CD4-positive, alpha-beta T cell (primary cell): ENCODE results near the gene EIF2A. TPM values are rescaled to one million over a fixed set of nuclear protein-coding genes. Genes with fewer than 3 reads are reported as not detected.

ENCODE experiments used
- ATAC-seq: fragments of 200-7000 bp; cut with Tn5 transposase; one replicate; pipeline ENCODE4 v1.10.0; 2022; ENCODE audit warnings: mild to moderate bottlenecking; ENCODE audit not compliant: poor library complexity
- CTCF ChIA-PET: fragments of 350-600 bp; sonication (Branson Sonifier 250); formaldehyde crosslinking; loops from one replicate; lab custom pipeline; 2021; ENCODE audit warnings: antibody characterized with exemption, inconsistent platforms; lab: Charles Lee
- POLR2A ChIA-PET: fragments of 350-600 bp; sonication (Branson Sonifier 250); formaldehyde crosslinking; loops from one replicate; lab custom pipeline; 2021; ENCODE audit warnings: antibody characterized with exemption, inconsistent platforms; lab: Charles Lee
- DNase-seq, 14 experiments: peaks; one replicate each; pipeline ENCODE4 v3.0.0-alpha.2; 2013 to 2020; ENCODE audit warnings: mixed read lengths in 2 of 14
- H3K27ac ChIP-seq, 2 donors: one replicate each; pipeline versions ENCODE4 v1.5.1 to v1.7.0; 2013; ENCODE audit warnings: low read length in 2 of 2, low read depth in 1 of 2, mild to moderate bottlenecking in 1 of 2
- H3K27me3 ChIP-seq, 2 experiments: 1 replicate in 1 of 2; 2 replicates in 1 of 2; pipeline versions ENCODE4 v1.6.1 to v1.7.0; 2013; ENCODE audit warnings: low read length in 2 of 2, control low read depth in 1 of 2, mild to moderate bottlenecking in 1 of 2, moderate library complexity in 1 of 2; ENCODE audit not compliant: insufficient read depth in 2 of 2, control insufficient read depth in 1 of 2
- H3K36me3 ChIP-seq: one replicate; pipeline ENCODE4 v1.6.1; 2013; ENCODE audit warnings: low read length, control low read depth; ENCODE audit not compliant: insufficient read depth
- H3K4me1 ChIP-seq: one replicate; pipeline ENCODE4 v1.6.1; 2013; ENCODE audit warnings: low read length, control low read depth; ENCODE audit not compliant: insufficient read depth
- H3K4me3 ChIP-seq: one replicate; pipeline ENCODE4 v1.5.1; 2013; ENCODE audit warnings: mild to moderate bottlenecking, low read length, moderate library complexity
- H3K9me3 ChIP-seq, 2 experiments: 1 replicate in 1 of 2; 2 replicates in 1 of 2; pipeline versions ENCODE4 v1.6.1 to v1.7.0; 2013; ENCODE audit warnings: low read length in 2 of 2, mild to moderate bottlenecking in 2 of 2, control low read depth in 1 of 2, moderate library complexity in 1 of 2; ENCODE audit not compliant: control insufficient read depth in 1 of 2, insufficient read depth in 1 of 2
- H3K27ac Mint-ChIP-seq: one replicate; pipeline ENCODE4 v1.8.0; 2020; ENCODE audit warnings: mixed read lengths
- H3K27me3 Mint-ChIP-seq: one replicate; pipeline ENCODE4 v1.8.0; 2021; ENCODE audit warnings: mixed read lengths
- H3K36me3 Mint-ChIP-seq: one replicate; pipeline ENCODE4 v1.8.0; 2021; ENCODE audit warnings: low read depth, mixed read lengths
- H3K4me1 Mint-ChIP-seq: one replicate; pipeline ENCODE4 v1.8.0; 2021; ENCODE audit warnings: low read depth, mixed read lengths
- H3K4me3 Mint-ChIP-seq: one replicate; pipeline ENCODE4 v1.8.0; 2020; ENCODE audit warnings: mild to moderate bottlenecking, mixed read lengths
- H3K9me3 Mint-ChIP-seq: one replicate; pipeline ENCODE4 v1.8.0; 2020; ENCODE audit warnings: mixed read lengths
- intact Hi-C, 2 experiments: fragments of 100-400 bp; cut with DNase I in 1 of 2; cut with micrococcal nuclease in 1 of 2; formaldehyde crosslinking; loops; one replicate each; pipeline versions ENCODE4 v1.15.1 to v1.9.0; 2023 to 2025; cut with DNase I, micrococcal nuclease
- total RNA-seq, 174 experiments: library from RNA in 2 of 174; stranded (reverse) in 2 of 174; gene quantifications; one replicate each; pipeline ENCODE4 v1.2.3 and lab custom pipeline; 2021 to 2026
- TF ChIP-seq, protein P1 (sequence below): fragments of 200-600 bp; IDR thresholded peaks from one replicate; pipeline ENCODE4 v1.8.0; 2022; ENCODE audit warnings: antibody characterized with exemption, mild to moderate bottlenecking

EIF2A gene
- total RNA-seq, 2 experiments from 2014 or later, result 115 to 122 TPM

DNA sequence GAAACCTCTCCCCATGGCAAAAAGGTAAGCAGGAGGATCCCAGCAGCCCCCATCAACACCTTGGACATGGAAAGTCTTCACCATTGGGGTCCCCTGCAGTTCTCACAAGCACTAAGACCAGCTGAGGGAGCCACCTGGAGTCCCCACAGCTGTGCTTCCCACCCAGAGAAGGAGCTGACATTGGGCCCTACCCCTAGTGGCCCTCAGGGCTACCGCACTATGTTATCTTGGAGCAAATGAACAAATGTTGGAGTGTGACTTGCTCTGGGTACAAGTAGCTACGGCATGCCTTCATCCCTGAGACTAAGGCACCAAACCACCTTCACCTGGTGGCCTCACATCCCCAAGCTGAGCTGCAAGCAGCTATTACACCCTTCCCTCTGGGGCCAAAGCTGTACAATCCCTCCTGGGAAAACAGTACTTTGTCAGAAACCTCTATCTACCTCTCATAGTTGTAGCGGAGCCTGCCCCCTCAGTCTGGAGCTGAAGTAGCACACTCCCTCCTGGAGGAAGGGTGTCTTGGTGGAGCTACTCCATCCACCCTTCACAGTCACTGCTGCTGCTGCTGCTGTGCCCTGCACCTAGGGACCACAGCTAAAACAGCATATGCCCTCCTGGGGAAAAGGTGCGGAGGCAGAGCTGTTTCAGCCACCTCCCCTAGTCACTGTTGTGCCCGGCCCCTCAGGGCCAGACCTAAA lies 43.0 kb upstream of the EIF2A start:
- ChIA-PET POLR2A (no interaction called here), CTCF (no interaction called here)
- Histone ChIP-seq H3K27ac (no peak overlapping the region), H3K27me3 (peaks cover 0 to 8% of the 10 kb centered on the region in 2 experiments), H3K4me1 (no peaks in the 10 kb centered on the region), H3K36me3 (no peaks in the 10 kb centered on the region), H3K9me3 (peaks cover 0 to 12% of the 10 kb centered on the region in 2 experiments), H3K4me3 (no peak overlapping the region)
- TF ChIP-seq, protein P1, sequence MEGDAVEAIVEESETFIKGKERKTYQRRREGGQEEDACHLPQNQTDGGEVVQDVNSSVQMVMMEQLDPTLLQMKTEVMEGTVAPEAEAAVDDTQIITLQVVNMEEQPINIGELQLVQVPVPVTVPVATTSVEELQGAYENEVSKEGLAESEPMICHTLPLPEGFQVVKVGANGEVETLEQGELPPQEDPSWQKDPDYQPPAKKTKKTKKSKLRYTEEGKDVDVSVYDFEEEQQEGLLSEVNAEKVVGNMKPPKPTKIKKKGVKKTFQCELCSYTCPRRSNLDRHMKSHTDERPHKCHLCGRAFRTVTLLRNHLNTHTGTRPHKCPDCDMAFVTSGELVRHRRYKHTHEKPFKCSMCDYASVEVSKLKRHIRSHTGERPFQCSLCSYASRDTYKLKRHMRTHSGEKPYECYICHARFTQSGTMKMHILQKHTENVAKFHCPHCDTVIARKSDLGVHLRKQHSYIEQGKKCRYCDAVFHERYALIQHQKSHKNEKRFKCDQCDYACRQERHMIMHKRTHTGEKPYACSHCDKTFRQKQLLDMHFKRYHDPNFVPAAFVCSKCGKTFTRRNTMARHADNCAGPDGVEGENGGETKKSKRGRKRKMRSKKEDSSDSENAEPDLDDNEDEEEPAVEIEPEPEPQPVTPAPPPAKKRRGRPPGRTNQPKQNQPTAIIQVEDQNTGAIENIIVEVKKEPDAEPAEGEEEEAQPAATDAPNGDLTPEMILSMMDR, result no peak
- no peaks in the 10 kb centered on the region for H3K4me1 Mint-ChIP-seq
- H3K27ac Mint-ChIP-seq, result no peak overlapping the region
- intact Hi-C loops, result no loop called here
- DNase-seq (no peak), ATAC-seq (no peak)
- H3K4me3 Mint-ChIP-seq, result no peak overlapping the region
- H3K27me3 Mint-ChIP-seq, result peaks cover 15% of the 10 kb centered on the region
- H3K9me3 Mint-ChIP-seq, result no peaks in the 10 kb centered on the region
- no peaks in the 10 kb centered on the region for H3K36me3 Mint-ChIP-seq

DNA sequence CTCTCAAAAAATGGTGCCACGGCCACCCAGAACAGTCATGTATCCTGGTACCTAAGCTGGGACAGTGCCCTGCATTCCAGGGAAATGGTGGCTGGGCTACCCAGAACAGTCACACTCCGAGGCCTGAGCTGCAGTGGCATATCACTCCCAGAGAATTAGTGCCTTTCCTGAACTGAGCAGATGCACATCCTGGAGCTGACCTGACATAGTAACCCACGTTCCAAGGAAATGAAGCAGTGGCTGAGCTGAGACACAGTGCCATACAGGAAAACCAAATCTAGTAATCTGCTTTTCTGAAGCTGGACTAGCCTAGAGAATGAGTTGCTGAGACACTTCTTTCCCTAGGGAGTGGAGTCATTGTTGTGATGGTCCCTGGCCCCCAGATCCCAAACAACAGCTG lies 42.1 kb upstream of the EIF2A start:
- POLR2A ChIA-PET, result no interaction called here
- no peaks in the 10 kb centered on the region for H3K9me3 Mint-ChIP-seq
- Histone ChIP-seq H3K36me3 (no peaks in the 10 kb centered on the region), H3K4me3 (no peak overlapping the region), H3K27ac (no peak overlapping the region), H3K9me3 (peaks cover 0 to 12% of the 10 kb centered on the region in 2 experiments), H3K4me1 (no peaks in the 10 kb centered on the region), H3K27me3 (peaks cover 0 to 8% of the 10 kb centered on the region in 2 experiments)
- no peak overlapping the region for H3K27ac Mint-ChIP-seq
- no peaks in the 10 kb centered on the region for H3K4me1 Mint-ChIP-seq
- intact Hi-C loops, result no loop called here
- TF ChIP-seq, protein P1, result no peak
- ATAC-seq, result no peak
- DNase-seq, result no peak
- H3K36me3 Mint-ChIP-seq, result no peaks in the 10 kb centered on the region
- H3K27me3 Mint-ChIP-seq, result peaks cover 15% of the 10 kb centered on the region
- CTCF ChIA-PET, result no interaction called here
- H3K4me3 Mint-ChIP-seq, result no peak overlapping the region

DNA sequence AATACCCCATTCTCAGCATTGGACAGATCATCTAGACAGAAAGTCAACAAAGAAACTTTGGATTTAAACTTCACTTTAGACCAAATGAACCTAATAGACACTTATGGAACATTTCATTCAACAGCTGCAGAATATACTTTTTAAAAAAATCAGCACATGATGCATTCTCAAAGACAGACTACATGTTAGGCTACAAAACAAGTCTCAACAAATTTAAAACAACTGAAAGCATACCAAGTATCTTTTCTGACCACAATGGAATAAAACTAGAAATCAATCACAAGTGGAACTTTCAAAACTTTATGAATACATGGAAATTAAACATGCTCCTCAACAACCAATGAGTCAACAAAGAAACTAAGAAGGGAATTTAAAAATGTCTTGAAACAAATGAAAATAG lies 38.2 kb upstream of the EIF2A start:
- Histone ChIP-seq H3K36me3 (no peaks in the 10 kb centered on the region), H3K27me3 (peaks cover 3 to 7% of the 10 kb centered on the region in 2 experiments), H3K9me3 (no peaks in the 10 kb centered on the region), H3K4me3 (no peak overlapping the region), H3K4me1 (no peaks in the 10 kb centered on the region), H3K27ac (no peak overlapping the region)
- H3K27ac Mint-ChIP-seq, result no peak overlapping the region
- peaks cover 22% of the 10 kb centered on the region for H3K27me3 Mint-ChIP-seq
- no peak overlapping the region for H3K4me3 Mint-ChIP-seq
- H3K4me1 Mint-ChIP-seq, result no peaks in the 10 kb centered on the region
- no peaks in the 10 kb centered on the region for H3K36me3 Mint-ChIP-seq
- no peaks in the 10 kb centered on the region for H3K9me3 Mint-ChIP-seq
- CTCF ChIA-PET, result no interaction called here
- TF ChIP-seq, protein P1, result no peak
- ATAC-seq (no peak), DNase-seq (no peak)
- intact Hi-C loops, result no loop called here
- POLR2A ChIA-PET, result no interaction called here
